Right atrium auricular region (tissue), 2 donors: ENCODE data around the gene SLC2A13. TPM values are rescaled to one million over a fixed set of nuclear protein-coding genes. Genes with fewer than 3 reads are reported as not detected.

Source experiments
- DNase-seq: peaks from one replicate; pipeline ENCODE4 v3.0.0-alpha.2; 2019; ENCODE audit warnings: low spot score
- H3K27ac ChIP-seq, 2 donors: fragments of 200-600 bp; sonication (generic); 1 replicate in 1 of 2; 2 replicates in 1 of 2; pipeline ENCODE4 v1.5.1; 2016 to 2019
- H3K27me3 ChIP-seq, 2 donors: fragments of 200-600 bp; sonication (generic); one replicate each; pipeline versions ENCODE4 v1.5.1 to v1.6.0; 2017 to 2019
- H3K36me3 ChIP-seq: fragments of 200-600 bp; sonication (generic); one replicate; pipeline ENCODE4 v1.5.1; 2016
- H3K4me1 ChIP-seq, 2 donors: fragments of 200-600 bp; sonication (generic); one replicate each; pipeline versions ENCODE4 v1.5.1 to v1.6.0; 2017 to 2019
- H3K4me3 ChIP-seq, 2 donors: fragments of 200-600 bp; sonication (generic); 1 replicate in 1 of 2; 2 replicates in 1 of 2; pipeline ENCODE4 v1.5.1; 2017 to 2019; ENCODE audit warnings: mild to moderate bottlenecking in 1 of 2, moderate library complexity in 1 of 2
- H3K9me3 ChIP-seq, 2 donors: fragments of 200-600 bp; sonication (generic); one replicate each; pipeline ENCODE4 v1.5.1; 2019
- total RNA-seq, 2 donors: library from RNA; depleted of rRNA; stranded (reverse); fragments of >200 nt; gene quantifications; one replicate each; pipeline ENCODE4 v1.1.0, GENCODE V29; 2016
- TF ChIP-seq, protein P1 (sequence below), 2 donors: fragments of 200-600 bp; sonication (generic); IDR thresholded peaks; one replicate each; pipeline ENCODE4 v1.5.1; 2019; ENCODE audit warnings: antibody characterized with exemption in 2 of 2

Gene SLC2A13
- total RNA-seq, 2 donors from 2014 or later, result 8.8 to 14.6 TPM

DNA sequence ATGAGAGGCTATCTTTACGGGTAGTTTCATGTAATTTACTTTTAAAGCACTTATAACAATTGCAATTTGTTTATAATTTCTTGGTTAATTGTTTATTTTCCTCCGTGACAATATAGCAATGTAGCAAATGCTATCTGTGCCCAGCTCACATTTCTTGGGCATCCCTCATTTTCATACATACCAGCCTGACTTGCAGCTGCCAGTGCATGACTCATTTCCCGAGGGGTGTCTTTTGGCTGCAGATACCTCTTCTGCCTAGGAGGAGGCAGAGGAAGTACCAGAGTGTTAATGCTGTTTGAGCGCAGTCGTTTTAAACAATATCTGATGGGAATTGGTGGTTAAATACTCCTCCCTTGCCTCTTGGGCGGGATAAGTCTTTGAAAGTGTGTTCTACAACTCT, 382.1 kb downstream of the SLC2A13 start:
- Histone ChIP-seq H3K4me1 (no peaks in the 10 kb centered on the region), H3K9me3 (peaks cover 0 to 7% of the 10 kb centered on the region in 2 donors), H3K27ac (no peak overlapping the region), H3K27me3 (no peaks in the 10 kb centered on the region), H3K4me3 (no peak overlapping the region), H3K36me3 (no peaks in the 10 kb centered on the region)
- TF ChIP-seq, protein P1, sequence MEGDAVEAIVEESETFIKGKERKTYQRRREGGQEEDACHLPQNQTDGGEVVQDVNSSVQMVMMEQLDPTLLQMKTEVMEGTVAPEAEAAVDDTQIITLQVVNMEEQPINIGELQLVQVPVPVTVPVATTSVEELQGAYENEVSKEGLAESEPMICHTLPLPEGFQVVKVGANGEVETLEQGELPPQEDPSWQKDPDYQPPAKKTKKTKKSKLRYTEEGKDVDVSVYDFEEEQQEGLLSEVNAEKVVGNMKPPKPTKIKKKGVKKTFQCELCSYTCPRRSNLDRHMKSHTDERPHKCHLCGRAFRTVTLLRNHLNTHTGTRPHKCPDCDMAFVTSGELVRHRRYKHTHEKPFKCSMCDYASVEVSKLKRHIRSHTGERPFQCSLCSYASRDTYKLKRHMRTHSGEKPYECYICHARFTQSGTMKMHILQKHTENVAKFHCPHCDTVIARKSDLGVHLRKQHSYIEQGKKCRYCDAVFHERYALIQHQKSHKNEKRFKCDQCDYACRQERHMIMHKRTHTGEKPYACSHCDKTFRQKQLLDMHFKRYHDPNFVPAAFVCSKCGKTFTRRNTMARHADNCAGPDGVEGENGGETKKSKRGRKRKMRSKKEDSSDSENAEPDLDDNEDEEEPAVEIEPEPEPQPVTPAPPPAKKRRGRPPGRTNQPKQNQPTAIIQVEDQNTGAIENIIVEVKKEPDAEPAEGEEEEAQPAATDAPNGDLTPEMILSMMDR (IDR thresholded peaks at IDR 0.05), result no peak
- DNase-seq, result no peak

DNA sequence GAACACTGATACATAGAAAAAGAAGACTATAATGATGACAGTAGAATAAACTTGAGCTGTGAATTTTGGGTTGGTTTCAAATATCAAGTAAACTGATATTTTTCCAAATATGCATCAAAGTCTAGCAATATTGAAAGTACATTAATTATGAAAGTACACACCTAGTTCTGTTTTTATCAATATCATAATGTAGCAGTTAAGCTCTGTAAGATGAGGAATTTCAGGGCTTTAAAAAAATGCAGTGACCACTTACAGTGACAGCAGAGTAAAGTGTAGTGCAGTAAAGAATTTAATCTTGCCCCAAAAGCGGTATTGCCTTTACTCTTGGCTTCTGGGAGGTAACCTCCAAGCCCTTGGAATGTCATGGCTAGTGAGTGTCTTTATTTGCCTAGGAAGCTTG, 383.4 kb downstream of the SLC2A13 start:
- H3K27me3 ChIP-seq, result no peaks in the 10 kb centered on the region
- H3K4me1 ChIP-seq, result no peaks in the 10 kb centered on the region
- no peak for DNase-seq
- no peak overlapping the region for H3K27ac ChIP-seq
- no peaks in the 10 kb centered on the region for H3K36me3 ChIP-seq
- TF ChIP-seq, protein P1 (IDR thresholded peaks at IDR 0.05), result no peak
- H3K9me3 ChIP-seq, result peaks cover 0 to 4% of the 10 kb centered on the region in 2 donors
- H3K4me3 ChIP-seq, result no peak overlapping the region

DNA sequence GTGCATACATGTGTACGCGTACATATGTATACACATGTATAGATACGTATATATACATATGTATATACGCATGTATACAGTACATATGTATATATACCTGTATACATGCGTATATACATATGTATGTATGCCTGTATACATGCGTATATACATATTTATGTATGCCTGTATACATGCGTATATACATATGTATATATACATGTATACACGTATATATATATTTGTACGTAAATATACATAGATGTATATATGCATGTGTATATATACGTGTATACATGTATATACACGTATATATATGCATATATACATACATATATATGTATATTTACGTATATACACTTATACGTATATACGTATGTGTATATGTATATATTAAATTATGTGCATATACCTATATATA, 392.3 kb downstream of the SLC2A13 start:
- TF ChIP-seq, protein P1 (IDR thresholded peaks at IDR 0.05), result no peak
- H3K4me3 ChIP-seq, result no peak overlapping the region
- no peaks in the 10 kb centered on the region for H3K9me3 ChIP-seq
- no peaks in the 10 kb centered on the region for H3K27me3 ChIP-seq
- H3K36me3 ChIP-seq, result no peaks in the 10 kb centered on the region
- H3K4me1 ChIP-seq, result no peaks in the 10 kb centered on the region
- no peak overlapping the region for H3K27ac ChIP-seq
- no peak for DNase-seq

DNA sequence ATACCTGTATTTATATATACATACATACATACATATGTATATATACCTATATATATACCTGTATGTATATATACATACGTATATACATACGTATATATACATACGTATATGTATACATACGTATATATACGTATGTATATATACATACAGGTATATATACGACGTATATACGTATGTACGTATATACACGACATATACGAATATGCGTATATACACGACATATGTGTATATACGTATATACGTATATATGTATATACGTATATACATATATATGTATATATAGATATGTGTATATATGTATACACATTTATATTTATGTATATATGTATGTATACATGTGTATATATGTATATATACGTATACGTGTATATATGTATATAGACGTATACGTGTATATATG, 393.5 kb downstream of the SLC2A13 start:
- Histone ChIP-seq H3K27ac (no peak overlapping the region), H3K9me3 (no peaks in the 10 kb centered on the region), H3K36me3 (no peaks in the 10 kb centered on the region), H3K4me1 (no peaks in the 10 kb centered on the region), H3K27me3 (no peaks in the 10 kb centered on the region), H3K4me3 (no peak overlapping the region)
- no peak for DNase-seq
- TF ChIP-seq, protein P1 (IDR thresholded peaks at IDR 0.05), result no peak

Other genes starting within 250 kb of the SLC2A13 start
- 1 to 10 TPM; 7.1 to 8.6 TPM for gene LRRK2, start 118.9 kb upstream of the SLC2A13 start, total RNA-seq